GM13977 (cell line): Measurements from ENCODE around the gene ZNF219.

ENCODE experiments used
- DNase-seq: peaks from one replicate; pipeline ENCODE4 v3.0.0; 2012; ENCODE audit warnings: low spot score
- in situ Hi-C: fragments of 300-500 bp; cut with MboI; formaldehyde crosslinking; loops from one replicate; pipeline ENCODE4 v1.12.0; 2022; ENCODE audit warnings: low sequenced_read_pairs, low pct_unique_long_range_greater_than_20kb, mixed read lengths, inconsistent platforms; ENCODE audit not compliant: unreplicated experiment
- TF ChIP-seq, protein P1 (sequence below): IDR thresholded peaks from 2 replicates; pipeline ENCODE4 v1.5.1; 2012; ENCODE audit warnings: mild to moderate bottlenecking, control low read depth; ENCODE audit not compliant: insufficient read depth; ENCODE audit errors: extremely low read depth, missing control alignments

The ZNF219 gene

DNA sequence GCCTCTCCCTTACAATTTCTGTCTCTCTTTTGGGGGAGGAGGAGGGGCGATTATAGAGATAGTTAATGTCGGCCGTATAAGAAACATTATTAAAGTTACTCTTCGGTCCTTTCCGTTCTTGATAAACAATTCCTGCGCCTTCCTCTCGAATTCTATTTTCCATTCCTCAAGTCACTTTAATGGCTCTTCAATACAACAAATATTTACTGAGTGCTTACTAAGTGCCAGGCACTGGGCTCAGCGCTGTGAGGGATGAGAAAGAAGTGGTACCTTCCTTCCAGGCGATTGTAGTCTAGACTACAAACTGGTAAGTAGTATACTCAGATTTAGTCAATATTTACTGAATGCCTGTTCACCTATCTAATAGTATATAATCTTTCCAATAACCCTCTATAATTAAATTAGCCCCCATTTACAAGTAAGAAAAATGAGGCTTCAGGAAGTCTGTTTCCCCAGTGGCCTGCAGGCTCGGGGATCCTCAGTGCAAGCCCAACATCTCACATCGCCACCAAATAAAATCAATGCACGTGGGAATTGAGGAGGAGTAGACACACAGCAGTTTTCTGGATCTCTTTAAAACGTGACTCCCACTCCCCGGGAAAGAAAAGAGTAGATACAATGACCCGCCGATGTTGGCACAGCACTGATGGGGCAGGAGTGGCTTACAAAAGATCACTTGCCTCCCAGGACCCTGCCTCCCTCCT lies 589 bp upstream of the ZNF219 start:
- in situ Hi-C loops: no loop called here
- peak; percentile 13 for DNase-seq
- TF ChIP-seq, protein P1, sequence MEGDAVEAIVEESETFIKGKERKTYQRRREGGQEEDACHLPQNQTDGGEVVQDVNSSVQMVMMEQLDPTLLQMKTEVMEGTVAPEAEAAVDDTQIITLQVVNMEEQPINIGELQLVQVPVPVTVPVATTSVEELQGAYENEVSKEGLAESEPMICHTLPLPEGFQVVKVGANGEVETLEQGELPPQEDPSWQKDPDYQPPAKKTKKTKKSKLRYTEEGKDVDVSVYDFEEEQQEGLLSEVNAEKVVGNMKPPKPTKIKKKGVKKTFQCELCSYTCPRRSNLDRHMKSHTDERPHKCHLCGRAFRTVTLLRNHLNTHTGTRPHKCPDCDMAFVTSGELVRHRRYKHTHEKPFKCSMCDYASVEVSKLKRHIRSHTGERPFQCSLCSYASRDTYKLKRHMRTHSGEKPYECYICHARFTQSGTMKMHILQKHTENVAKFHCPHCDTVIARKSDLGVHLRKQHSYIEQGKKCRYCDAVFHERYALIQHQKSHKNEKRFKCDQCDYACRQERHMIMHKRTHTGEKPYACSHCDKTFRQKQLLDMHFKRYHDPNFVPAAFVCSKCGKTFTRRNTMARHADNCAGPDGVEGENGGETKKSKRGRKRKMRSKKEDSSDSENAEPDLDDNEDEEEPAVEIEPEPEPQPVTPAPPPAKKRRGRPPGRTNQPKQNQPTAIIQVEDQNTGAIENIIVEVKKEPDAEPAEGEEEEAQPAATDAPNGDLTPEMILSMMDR: no peak

DNA sequence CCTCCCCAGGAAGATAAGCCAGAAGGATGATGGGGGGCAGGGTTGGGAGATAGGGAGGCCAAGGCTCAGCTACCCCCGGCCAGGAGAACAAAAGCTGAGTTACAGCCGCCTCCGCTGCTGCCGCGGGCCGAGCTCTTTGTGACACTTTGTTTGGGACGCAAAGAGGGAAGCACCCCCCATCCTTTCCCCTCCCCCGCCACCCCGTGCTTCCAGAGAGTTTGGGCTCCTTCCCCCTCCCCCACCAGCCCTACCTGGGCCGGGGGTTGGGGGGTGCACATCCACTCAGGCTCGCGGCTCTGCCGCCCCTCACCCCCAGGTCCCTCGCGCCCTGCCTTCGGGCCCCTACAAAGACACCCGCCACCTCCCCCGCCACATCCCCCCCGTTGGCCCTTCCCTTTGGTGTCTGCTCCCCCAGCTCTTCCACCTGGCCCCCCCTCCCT lies 799 bp downstream of the ZNF219 start:
- in situ Hi-C loops: no loop called here
- TF ChIP-seq, protein P1: no peak
- DNase-seq: no peak

DNA sequence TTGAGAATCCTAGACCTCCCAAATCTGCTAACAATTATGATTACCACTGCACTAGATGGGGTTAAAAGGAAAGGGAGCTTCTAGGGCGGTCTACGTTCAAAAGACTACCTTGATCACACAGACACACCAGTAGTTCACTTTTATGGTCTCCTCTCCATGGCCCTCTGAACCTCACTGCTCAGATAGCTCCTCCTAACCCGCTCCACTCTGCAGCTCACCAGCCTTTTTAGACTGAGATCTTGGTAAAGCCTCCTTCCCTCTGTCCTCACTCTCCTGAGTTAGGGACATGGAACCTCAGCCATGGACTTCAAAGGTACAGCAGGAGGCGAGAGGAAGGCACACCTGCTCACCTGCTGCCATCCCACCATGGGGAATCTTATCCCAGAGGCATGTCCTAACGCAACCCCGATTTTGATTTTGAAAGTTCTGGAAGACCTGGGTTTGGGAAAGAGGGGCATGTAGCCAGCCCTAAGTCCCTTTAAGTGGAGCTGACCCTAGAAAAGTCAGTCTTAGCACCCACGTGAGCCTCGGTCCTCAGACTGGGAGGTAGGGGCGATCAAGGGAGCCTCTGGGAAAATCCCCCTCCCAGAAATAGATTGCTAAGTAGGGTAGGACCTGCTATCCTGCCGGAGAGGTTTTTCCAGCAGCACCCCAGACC lies 1.3 kb downstream of the ZNF219 start:
- peak; percentile 25 for DNase-seq
- in situ Hi-C loops: no loop called here

DNA sequence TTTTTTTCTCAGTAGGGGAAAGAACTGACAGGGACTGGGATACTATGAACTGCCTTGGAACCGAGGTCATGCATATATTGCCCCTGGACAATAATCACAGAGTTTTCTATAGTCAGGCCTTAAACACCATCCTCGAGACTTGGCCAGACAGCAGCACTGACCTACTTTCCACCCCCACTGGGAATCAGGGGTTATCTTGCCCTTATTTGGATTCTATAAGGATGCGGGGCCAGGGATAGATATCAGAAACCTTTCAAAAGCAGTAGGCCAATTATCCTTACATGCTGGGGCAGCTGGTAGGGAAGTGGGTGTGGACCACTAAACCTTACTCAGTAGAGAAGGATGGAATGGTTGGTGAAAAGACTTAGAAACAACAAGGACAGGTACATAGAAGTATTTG lies 2.0 kb downstream of the ZNF219 start:
- TF ChIP-seq, protein P1: no peak
- in situ Hi-C loops: no loop called here
- DNase-seq: no peak

More for the DNA sequence above, 1.3 kb downstream of the ZNF219 start:
- TF ChIP-seq, protein P1: no peak

DNA sequence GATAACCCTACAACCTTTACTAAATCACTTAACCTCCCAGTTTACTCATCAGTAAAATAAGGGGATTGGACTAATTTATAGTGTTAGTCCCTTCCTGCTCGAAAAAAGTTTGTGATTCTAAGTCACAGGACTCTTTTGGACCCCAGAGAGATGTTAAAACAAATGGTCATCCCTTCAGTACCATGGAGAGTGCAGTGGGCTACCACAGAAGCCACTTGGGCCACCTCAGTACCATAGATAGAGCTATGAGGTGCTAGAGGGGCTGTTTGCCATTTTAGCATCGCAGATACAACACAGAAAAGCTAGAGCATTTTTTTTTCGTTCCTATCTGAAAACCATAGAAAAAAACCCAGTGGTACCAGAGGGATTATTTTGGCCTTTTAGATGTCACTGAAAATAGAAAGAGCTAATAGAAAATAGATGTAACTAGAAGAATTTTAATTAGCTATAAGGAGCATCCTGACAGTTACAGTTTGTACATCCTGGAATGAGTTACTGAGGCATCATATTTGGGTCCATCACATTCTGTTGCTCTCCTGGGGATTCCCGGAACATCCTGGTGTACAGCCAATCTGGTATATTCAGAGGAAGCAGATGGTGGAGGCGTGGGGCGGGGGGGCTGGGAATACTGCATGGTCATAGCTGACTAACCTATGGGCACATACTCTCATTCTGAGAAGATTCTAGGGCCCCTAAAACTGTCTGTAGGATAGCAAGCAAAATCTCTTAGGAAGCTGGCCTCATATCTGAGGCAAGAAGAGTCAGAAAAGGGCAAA lies 2.8 kb downstream of the ZNF219 start:
- peak; percentile 18 for DNase-seq
- in situ Hi-C loops: no loop called here
- TF ChIP-seq, protein P1: no peak
